Kidney epithelial cell (primary cell): ENCODE data around the gene HS6ST1. TPM values are rescaled to one million over a fixed set of nuclear protein-coding genes. Genes with fewer than 3 reads are reported as not detected.

ENCODE experiments used
- DNase-seq: peaks from one replicate; pipeline ENCODE4 v3.0.0-alpha.2; 2010; ENCODE audit warnings: low read depth
- H3K27me3 ChIP-seq: 2 replicates; pipeline ENCODE4 v1.6.0; 2011; ENCODE audit warnings: low read length; ENCODE audit not compliant: control insufficient read depth, insufficient read depth
- H3K36me3 ChIP-seq: 2 replicates; pipeline ENCODE4 v1.5.1; 2011; ENCODE audit warnings: low read length; ENCODE audit not compliant: control insufficient read depth, insufficient read depth
- H3K4me3 ChIP-seq: 2 replicates; pipeline ENCODE4 v1.5.1; 2011; ENCODE audit warnings: low read depth, mild to moderate bottlenecking, control low read depth, low read length
- total RNA-seq: library from RNA; depleted of rRNA; stranded (reverse); fragments of >200 nt; gene quantifications from 2 replicates; pipeline ENCODE4 v1.2.3, GENCODE V29; 2015
- TF ChIP-seq, protein P1 (sequence below): IDR thresholded peaks from 2 replicates; pipeline ENCODE4 v1.5.1; 2011; ENCODE audit warnings: mild to moderate bottlenecking, moderate library complexity, low read length, control low read depth, inconsistent platforms; ENCODE audit not compliant: insufficient read depth, poor library complexity, severe bottlenecking

Gene HS6ST1
- total RNA-seq, 1 donor from 2014 or later: 34.4 TPM

GRCh38 chr2:128215897-128216642, 102.6 kb downstream of the HS6ST1 start:
- H3K36me3 ChIP-seq: no peaks in the 10 kb centered on the region
- no peak overlapping the region for H3K4me3 ChIP-seq
- TF ChIP-seq, protein P1, sequence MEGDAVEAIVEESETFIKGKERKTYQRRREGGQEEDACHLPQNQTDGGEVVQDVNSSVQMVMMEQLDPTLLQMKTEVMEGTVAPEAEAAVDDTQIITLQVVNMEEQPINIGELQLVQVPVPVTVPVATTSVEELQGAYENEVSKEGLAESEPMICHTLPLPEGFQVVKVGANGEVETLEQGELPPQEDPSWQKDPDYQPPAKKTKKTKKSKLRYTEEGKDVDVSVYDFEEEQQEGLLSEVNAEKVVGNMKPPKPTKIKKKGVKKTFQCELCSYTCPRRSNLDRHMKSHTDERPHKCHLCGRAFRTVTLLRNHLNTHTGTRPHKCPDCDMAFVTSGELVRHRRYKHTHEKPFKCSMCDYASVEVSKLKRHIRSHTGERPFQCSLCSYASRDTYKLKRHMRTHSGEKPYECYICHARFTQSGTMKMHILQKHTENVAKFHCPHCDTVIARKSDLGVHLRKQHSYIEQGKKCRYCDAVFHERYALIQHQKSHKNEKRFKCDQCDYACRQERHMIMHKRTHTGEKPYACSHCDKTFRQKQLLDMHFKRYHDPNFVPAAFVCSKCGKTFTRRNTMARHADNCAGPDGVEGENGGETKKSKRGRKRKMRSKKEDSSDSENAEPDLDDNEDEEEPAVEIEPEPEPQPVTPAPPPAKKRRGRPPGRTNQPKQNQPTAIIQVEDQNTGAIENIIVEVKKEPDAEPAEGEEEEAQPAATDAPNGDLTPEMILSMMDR: no peak
- DNase-seq: no peak
- H3K27me3 ChIP-seq: no peaks in the 10 kb centered on the region

Other genes starting within 250 kb of the HS6ST1 start
- gene UGGT1, start 227.7 kb downstream of the HS6ST1 start, total RNA-seq: 67.8 and 83.4 TPM in 2 replicates